Amniotic epithelial cell (primary cell): ENCODE measurements around the gene EXD3.
"Not testable (repeated sequence)": the region's sequence is repeated elsewhere in the genome, so short reads cannot be mapped to it uniquely, and the experiment has no call there.

Experiments used
- DNase-seq: peaks from one replicate; pipeline ENCODE4 v3.0.0-alpha.2; 2010; ENCODE audit warnings: low read depth

The EXD3 gene

GRCh38 chr9:137459152-137459600 lies 36.2 kb upstream of the EXD3 start, which contains the start of gene NSMF:
Gene NSMF, minus strand, starts transcription at chr9:137459334. Its CDS starts 232 bp downstream, at chr9:137459102.
- peak; percentile 75 for DNase-seq

GRCh38 chr9:137458194-137459151 lies 35.5 kb upstream of the EXD3 start:
- no peak for DNase-seq

- no peak for DNase-seq
Observed at GRCh38 chr9:137457406-137458193, 34.6 kb upstream of the EXD3 start.

DNA sequence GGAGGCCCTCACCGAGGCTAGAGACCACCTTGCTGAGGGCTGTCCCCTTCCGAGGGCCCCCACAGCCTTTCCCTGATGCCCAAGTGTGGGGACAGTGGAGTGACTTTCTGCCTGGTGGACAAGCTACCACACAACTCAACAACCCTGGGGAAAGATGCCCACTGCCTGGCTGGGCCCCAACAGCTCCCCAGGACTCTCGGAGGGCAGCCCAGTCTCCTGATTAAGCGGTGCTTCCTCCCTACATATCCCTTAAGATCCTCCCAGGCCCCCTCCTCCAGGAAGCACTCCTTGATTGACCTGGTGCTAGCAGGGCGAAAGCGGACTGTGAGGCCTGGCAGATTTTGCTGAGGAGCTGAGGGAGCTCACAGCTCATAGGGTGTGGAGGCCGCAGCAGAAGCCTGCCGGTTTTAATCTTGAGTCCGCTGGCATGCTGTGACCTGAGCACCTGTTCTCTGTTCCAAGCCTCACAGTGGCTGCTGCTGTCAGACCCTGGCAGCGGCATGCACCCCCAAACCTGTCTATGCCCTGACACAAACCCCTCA lies 34.0 kb upstream of the EXD3 start:
- DNase-seq = no peak

DNA sequence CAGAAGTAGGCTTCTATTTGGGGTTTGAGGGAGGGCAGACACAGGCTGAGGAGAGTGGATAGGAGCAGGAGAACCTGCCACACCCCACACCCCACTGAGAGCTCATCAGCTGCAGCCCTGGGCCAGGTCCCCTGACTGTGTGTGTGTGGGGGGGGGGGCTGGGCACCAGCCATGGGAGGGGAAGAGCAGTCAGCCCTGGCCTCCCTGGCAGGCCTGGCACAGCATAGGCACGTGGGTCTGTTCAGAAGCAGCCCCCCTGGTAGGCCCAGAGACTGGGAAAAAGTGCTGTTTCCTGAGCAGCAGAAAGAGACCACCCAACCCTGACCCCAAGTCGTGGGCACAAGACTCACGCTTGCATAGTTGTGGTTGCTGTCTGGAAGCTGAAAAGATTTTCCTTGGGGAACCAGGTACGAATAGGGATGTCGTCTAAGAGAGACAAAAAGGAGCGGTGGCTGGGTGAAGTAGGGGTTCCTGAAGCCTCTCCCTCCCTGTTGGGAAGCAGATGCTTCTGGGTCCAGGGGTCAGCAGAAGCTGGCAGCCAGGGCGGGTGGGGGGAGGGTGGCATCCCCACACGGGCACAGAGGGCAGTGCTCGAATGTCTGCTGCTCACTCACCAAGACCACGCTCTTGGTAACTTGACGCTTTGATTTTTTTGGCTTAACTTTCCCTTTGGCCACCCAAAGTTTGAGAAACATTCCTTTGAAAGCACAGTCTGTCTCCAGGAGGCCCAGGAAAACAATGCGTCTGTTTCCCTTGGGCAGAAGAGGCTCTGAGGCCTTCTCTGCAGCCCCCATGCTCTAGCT lies 33.3 kb upstream of the EXD3 start:
- no peak for DNase-seq

- DNase-seq = no peak
Observed at GRCh38 chr9:137455359-137455991, 32.5 kb upstream of the EXD3 start.

GRCh38 chr9:137454597-137455358 lies 31.8 kb upstream of the EXD3 start:
- peak; percentile 41 for DNase-seq

DNA sequence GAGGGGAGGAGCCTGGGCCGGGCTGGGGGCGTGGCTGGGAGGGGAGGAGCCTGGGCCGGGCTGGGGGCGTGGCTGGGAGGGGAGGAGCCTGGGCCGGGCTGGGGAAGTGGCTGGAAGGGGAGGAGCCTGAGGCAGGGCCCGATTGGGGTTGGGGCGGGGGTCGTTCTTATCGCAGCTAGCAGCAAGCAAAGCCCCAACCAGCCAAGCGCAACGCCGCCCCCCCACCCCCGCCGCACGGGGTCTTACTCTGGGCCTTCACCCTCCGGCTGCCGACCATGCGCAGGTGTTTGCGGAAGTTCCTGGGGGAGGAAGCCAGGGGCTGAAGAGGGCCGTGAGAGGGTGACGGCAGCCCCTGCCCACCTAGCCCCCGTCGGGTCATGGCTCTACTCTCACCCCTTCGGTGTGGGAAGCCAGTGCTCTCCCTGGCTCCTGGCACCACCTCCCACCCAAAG lies 31.2 kb upstream of the EXD3 start:
- peak; percentile 9 for DNase-seq

DNA sequence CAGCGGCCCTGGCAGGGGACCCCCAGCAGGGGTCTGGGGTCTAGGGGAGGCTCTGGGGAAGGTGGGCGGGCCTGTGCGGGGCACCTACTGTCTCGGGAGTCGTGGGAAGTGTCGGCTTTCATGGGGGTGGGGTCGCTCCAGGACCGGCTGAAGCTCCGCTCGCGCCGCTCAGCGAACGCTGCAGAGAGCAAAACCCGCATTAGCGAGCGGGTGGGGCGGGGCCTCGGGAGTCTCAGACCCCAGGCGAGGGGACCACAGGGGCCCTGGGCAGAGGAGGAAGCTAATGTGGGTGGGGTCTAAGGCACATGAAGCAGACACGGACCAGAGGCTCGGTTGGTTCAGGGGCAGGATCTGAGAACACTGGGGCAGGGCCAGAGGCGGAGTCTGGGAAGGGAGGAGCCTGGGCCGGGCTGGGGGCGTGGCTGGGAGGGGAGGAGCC lies 30.7 kb upstream of the EXD3 start:
- peak; percentile 75 for DNase-seq

- no peak for DNase-seq
Observed at GRCh38 chr9:137452761-137453642, 30.0 kb upstream of the EXD3 start.

- DNase-seq = no peak
Observed at GRCh38 chr9:137452006-137452760, 29.2 kb upstream of the EXD3 start.

GRCh38 chr9:137451264-137452005 lies 28.5 kb upstream of the EXD3 start:
- DNase-seq = not testable (repeated sequence)

DNA sequence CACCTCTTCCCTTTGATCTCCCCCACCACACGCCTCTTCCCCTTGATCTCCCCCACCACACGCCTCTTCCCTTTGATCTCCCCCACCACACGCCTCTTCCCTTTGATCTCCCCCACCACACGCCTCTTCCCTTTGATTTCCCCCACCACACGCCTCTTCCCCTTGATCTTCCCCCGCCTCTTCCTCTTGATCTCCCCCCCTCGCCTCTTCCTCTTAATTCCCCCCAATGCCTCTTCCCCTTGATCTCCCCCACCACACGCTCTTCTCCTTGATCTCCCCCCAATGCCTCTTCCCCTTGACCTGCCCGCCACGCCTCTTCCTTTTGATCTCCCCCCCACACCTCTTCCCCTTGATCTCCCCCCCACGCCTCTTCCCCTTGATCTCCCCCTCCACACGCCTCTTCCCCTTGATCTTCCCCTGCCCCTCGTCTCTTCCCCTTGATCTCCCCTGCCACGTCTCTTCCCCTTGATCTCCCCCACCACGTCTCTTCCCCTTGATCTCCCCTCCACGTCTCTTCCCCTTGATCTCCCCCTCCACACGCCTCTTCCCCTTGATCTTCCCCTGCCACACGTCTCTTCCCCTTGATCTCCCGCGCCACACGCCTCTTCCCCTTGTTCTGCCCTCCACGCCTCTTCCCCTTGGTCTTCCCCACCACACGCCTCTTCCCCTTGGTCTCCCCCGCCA lies 27.7 kb upstream of the EXD3 start:
- DNase-seq = not testable (repeated sequence)

- peak; percentile 7 for DNase-seq
Observed at GRCh38 chr9:137449931-137450538, 27.1 kb upstream of the EXD3 start.

DNA sequence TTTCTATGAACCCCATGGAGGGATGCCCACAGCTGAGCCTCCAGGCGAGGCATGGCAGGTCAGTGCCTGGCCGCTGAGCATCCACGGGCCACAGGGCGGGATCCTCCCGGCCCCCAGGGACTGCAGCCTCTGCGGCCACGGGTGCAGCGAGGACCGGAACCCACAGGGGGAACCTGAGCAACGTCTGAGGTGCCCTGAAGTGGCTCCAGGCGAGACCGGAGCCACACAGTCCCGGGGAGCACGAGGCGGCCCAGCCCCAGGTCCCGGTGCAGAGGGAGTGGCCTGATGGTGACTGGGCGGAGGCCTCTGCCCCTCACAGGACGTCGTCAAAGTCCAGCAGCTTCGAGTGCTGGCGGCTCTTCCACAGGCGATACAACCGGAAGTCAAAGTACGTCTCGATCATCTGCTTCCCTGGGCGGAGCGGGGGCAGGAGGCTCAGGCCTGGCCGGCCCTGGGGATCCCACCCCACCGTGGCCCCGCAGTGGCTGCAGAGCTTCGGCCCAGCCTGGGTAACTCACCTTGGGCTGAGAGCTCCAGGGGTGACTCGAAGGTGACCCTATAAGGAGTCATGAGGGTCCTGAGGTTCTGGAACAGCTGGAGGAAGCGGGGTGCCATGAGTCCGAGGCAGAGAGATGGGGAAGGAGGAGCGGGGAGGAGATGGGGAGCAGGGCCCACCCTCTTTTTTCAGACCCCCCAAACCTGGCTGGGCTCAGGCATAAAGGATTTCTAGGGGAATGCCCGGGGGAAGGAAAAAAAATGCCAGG lies 26.3 kb upstream of the EXD3 start:
- no peak for DNase-seq

GRCh38 chr9:137448602-137448962 lies 25.6 kb upstream of the EXD3 start:
- no peak for DNase-seq
